Measurements from ENCODE around the gene OSBP. TPM values are rescaled to one million over a fixed set of nuclear protein-coding genes. Genes with fewer than 3 reads are reported as not detected.
"Not testable (repeated sequence)": the region's sequence is repeated elsewhere in the genome, so short reads cannot be mapped to it uniquely, and the experiment has no call there.

Gene OSBP
- total RNA-seq, result 35.1 TPM
- long read RNA-seq, full-length matches to known transcripts, result 67 of 107 reads
- long read RNA-seq, partial matches to known transcripts, result 29 of 107 reads
- long read RNA-seq, other reads (novel, unspliced or antisense), result 11 of 107 reads

GRCh38 chr11:59615637-59616395, at the start of gene OSBP:
OSBP (minus strand) TSS chr11:59615774; CDS start chr11:59615664, 110 bp downstream.
- intact Hi-C loops (cut with DNase I), result loop anchor here (5.0 kb wide), 2 partner anchors 51 to 54 kb away; partner anchors contain the start of gene PATL1
- DNase-seq (ENCODE audit: low spot score), result peak; percentile 99

GRCh38 chr11:59660621-59661020, 45.0 kb upstream of the OSBP start:
- no peak for DNase-seq (ENCODE audit: low spot score)
- intact Hi-C loops (cut with DNase I), result loop anchor here (10.0 kb wide), 1 partner anchor 144 kb away; no protein-coding TSS in a partner anchor

GRCh38 chr11:59659981-59660380, 44.4 kb upstream of the OSBP start:
- intact Hi-C loops (cut with DNase I), result loop anchor here (10.0 kb wide), 1 partner anchor 145 kb away; no protein-coding TSS in a partner anchor
- DNase-seq (ENCODE audit: low spot score), result no peak

- DNase-seq (ENCODE audit: low spot score), result no peak
- intact Hi-C loops (cut with DNase I), result no loop called here
Measured at GRCh38 chr11:59658036-59658435, 42.5 kb upstream of the OSBP start.

GRCh38 chr11:59654893-59655292, 39.3 kb upstream of the OSBP start:
- DNase-seq (ENCODE audit: low spot score), result no peak
- intact Hi-C loops (cut with DNase I), result no loop called here

- intact Hi-C loops (cut with DNase I), result no loop called here
- no peak for DNase-seq (ENCODE audit: low spot score)
Measured at GRCh38 chr11:59647245-59647980, 31.8 kb upstream of the OSBP start.

GRCh38 chr11:59644528-59644927, 29.0 kb upstream of the OSBP start:
- intact Hi-C loops (cut with DNase I), result no loop called here
- no peak for DNase-seq (ENCODE audit: low spot score)

GRCh38 chr11:59643390-59643789, 27.8 kb upstream of the OSBP start:
- DNase-seq (ENCODE audit: low spot score), result no peak

GRCh38 chr11:59641156-59641555, 25.6 kb upstream of the OSBP start:
- DNase-seq (ENCODE audit: low spot score), result no peak
- intact Hi-C loops (cut with DNase I), result no loop called here

More at GRCh38 chr11:59643390-59643789, 27.8 kb upstream of the OSBP start:
- intact Hi-C loops (cut with DNase I), result no loop called here

GRCh38 chr11:59630493-59630892, 14.9 kb upstream of the OSBP start:
- no peak for DNase-seq (ENCODE audit: low spot score)
- intact Hi-C loops (cut with DNase I), result no loop called here

GRCh38 chr11:59629996-59630395, 14.4 kb upstream of the OSBP start:
- DNase-seq (ENCODE audit: low spot score), result no peak
- intact Hi-C loops (cut with DNase I), result no loop called here

- intact Hi-C loops (cut with DNase I), result not testable (repeated sequence)
Measured at GRCh38 chr11:59626969-59627368, 11.4 kb upstream of the OSBP start.

GRCh38 chr11:59625703-59626102, 10.1 kb upstream of the OSBP start:
- no peak for DNase-seq (ENCODE audit: low spot score)
- intact Hi-C loops (cut with DNase I), result no loop called here

More at GRCh38 chr11:59626969-59627368, 11.4 kb upstream of the OSBP start:
- DNase-seq (ENCODE audit: low spot score), result not testable (repeated sequence)

- intact Hi-C loops (cut with DNase I), result loop anchor here (5.0 kb wide), 2 partner anchors 49 to 56 kb away; partner anchors contain the start of gene PATL1
- DNase-seq (ENCODE audit: low spot score), result no peak
Measured at GRCh38 chr11:59617876-59618275, 2.3 kb upstream of the OSBP start.

- DNase-seq (ENCODE audit: low spot score), result peak; percentile 98
- intact Hi-C loops (cut with DNase I), result loop anchor here (5.0 kb wide), 2 partner anchors 51 to 54 kb away; partner anchors contain the start of gene PATL1
Measured at GRCh38 chr11:59616396-59616982, 915 bp upstream of the OSBP start.

GRCh38 chr11:59615120-59615636, 396 bp downstream of the OSBP start:
- peak; percentile 76 for DNase-seq (ENCODE audit: low spot score)
- intact Hi-C loops (cut with DNase I), result loop anchor here (5.0 kb wide), 2 partner anchors 52 to 53 kb away; partner anchors contain the start of gene PATL1

GRCh38 chr11:59614277-59615119, 1.1 kb downstream of the OSBP start:
- intact Hi-C loops (cut with DNase I), result loop anchor here (5.0 kb wide), 2 partner anchors 52 to 53 kb away; partner anchors contain the start of gene PATL1
- DNase-seq (ENCODE audit: low spot score), result no peak

Measured in cardiac septum (tissue), 1 donor.